GM12891 (cell line): ENCODE results near the gene PAK1IP1.

Experiments
- POLR2A ChIP-seq: IDR thresholded peaks from 2 replicates; pipeline ENCODE4 v1.6.1; 2011; ENCODE audit warnings: low read depth, low read length, control low read depth
- POLR2AphosphoS5 ChIP-seq: IDR thresholded peaks from 2 replicates; pipeline ENCODE4 v1.6.1; 2011; ENCODE audit warnings: low read depth, low read length, control low read depth
- POU2F2 ChIP-seq: IDR thresholded peaks from 2 replicates; pipeline ENCODE4 v1.6.1; 2011; ENCODE audit warnings: low read depth, mild to moderate bottlenecking, control low read depth, low read length, moderate library complexity
- SPI1 ChIP-seq: IDR thresholded peaks from 2 replicates; pipeline ENCODE4 v1.6.1; 2011; ENCODE audit warnings: low read depth, low read length, control low read depth
- TAF1 ChIP-seq: IDR thresholded peaks from 2 replicates; pipeline ENCODE4 v1.6.1; 2011; ENCODE audit warnings: low read depth, low read length, control low read depth

GRCh38 chr6:10747251-10747972 lies 52.6 kb downstream of the PAK1IP1 start, which contains the start of gene TMEM14B:
- peak; percentile 91 for TF ChIP-seq POLR2A
- peak; percentile 88 for TF ChIP-seq POLR2AphosphoS5
- TF ChIP-seq SPI1: 0 out of 2 replicates have a peak, but pooled peaks have one; percentile 7
- TF ChIP-seq TAF1: peak; percentile 60; the same call in 1 of the 2 replicates
- TF ChIP-seq POU2F2: no peak
